HL-60 (cell line): ENCODE data around the gene EEF1A2.

Experiments used
- DNase-seq, 2 experiments: peaks; one replicate each; pipeline ENCODE4 v3.0.0-alpha.2; 2010 to 2020; ENCODE audit warnings: low read depth in 1 of 2, low spot score in 1 of 2
- H3K27ac ChIP-seq: fragments of 250-450 bp; sonication (Bioruptor Pico); replicated peaks from 2 replicates; pipeline ENCODE4 v1.5.1; 2020; ENCODE audit warnings: mild to moderate bottlenecking, moderate library complexity
- H3K27me3 ChIP-seq: fragments of 250-450 bp; sonication (Bioruptor Pico); 2 replicates; pipeline ENCODE4 v1.5.1; 2021; ENCODE audit warnings: mild to moderate bottlenecking, moderate library complexity; ENCODE audit not compliant: insufficient read depth, poor library complexity, severe bottlenecking
- H3K4me3 ChIP-seq: replicated peaks from 2 replicates; pipeline ENCODE4 v1.5.1; 2011; ENCODE audit warnings: mild to moderate bottlenecking, control low read depth, low read length; ENCODE audit not compliant: insufficient read depth
- CTCF ChIP-seq: IDR thresholded peaks from one replicate; pipeline ENCODE4 v1.5.1; 2011; ENCODE audit warnings: low read length, control low read depth, inconsistent platforms; ENCODE audit not compliant: insufficient read depth
- GABPA ChIP-seq: IDR thresholded peaks from 2 replicates; pipeline ENCODE4 v1.6.1; 2012; ENCODE audit warnings: low read depth
- POLR2AphosphoS5 ChIP-seq: IDR thresholded peaks from 2 replicates; pipeline ENCODE4 v1.6.1; 2012; ENCODE audit warnings: low read depth
- REST ChIP-seq: IDR thresholded peaks from 2 replicates; pipeline ENCODE4 v1.6.1; 2012; ENCODE audit warnings: low read depth; ENCODE audit not compliant: insufficient replicate concordance
- SPI1 ChIP-seq: IDR thresholded peaks from 2 replicates; pipeline ENCODE4 v1.6.1; 2012; ENCODE audit warnings: low read depth, mild to moderate bottlenecking, borderline replicate concordance

The EEF1A2 gene

GRCh38 chr20:63500902-63501817 lies 2.3 kb upstream of the EEF1A2 start:
- no peak overlapping the region for H3K4me3 ChIP-seq
- H3K27me3 ChIP-seq = peaks cover 25% of the 10 kb centered on the region
- DNase-seq = no peak
- TF ChIP-seq POLR2AphosphoS5 = no peak
- TF ChIP-seq REST = no peak
- no peak for TF ChIP-seq GABPA
- TF ChIP-seq SPI1 = no peak
- no peak for TF ChIP-seq CTCF
- H3K27ac ChIP-seq = no peak overlapping the region

- no peak overlapping the region for H3K4me3 ChIP-seq
- H3K27me3 ChIP-seq = peaks cover 25% of the 10 kb centered on the region
- no peak for DNase-seq
- H3K27ac ChIP-seq = no peak overlapping the region
- no peak for TF ChIP-seq POLR2AphosphoS5
- TF ChIP-seq REST = no peak
- TF ChIP-seq GABPA = no peak
- no peak for TF ChIP-seq CTCF
- no peak for TF ChIP-seq SPI1
Measured at GRCh38 chr20:63500151-63500901, 1.4 kb upstream of the EEF1A2 start.

GRCh38 chr20:63499338-63499969 lies 571 bp upstream of the EEF1A2 start:
- Histone ChIP-seq H3K4me3 (no peak overlapping the region), H3K27me3 (peaks cover 25% of the 10 kb centered on the region), H3K27ac (no peak overlapping the region)
- TF ChIP-seq CTCF (no peak), REST (no peak), SPI1 (no peak), POLR2AphosphoS5 (no peak), GABPA (no peak)
- DNase-seq = no peak
